GM12872 (cell line): Measurements from ENCODE around the gene FGF14.

Experiments
- TF ChIP-seq, protein P1 (sequence below): IDR thresholded peaks from 3 replicates; pipeline ENCODE4 v1.5.1; 2011; ENCODE audit warnings: low read depth, mild to moderate bottlenecking, low read length, moderate library complexity; ENCODE audit not compliant: insufficient read depth

The FGF14 gene

DNA sequence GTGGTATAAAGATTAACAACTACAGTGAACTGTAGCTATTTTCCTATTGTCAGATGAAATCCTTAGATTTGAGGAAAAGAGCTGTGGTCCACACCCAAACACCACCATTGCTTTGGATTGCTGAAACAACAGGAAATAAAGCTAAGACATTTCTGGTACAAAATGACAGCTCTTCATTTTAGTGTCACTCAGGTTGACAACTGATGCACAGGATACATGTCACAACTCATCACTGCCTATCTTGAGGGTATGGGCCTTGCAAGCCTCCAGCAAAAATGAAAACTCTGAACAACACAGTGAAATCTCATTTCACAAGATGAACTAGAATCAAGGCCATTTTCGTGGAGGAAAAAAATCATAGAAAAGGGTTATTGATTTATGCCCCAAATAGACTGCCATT is 609.7 kb downstream of the FGF14 start:
- TF ChIP-seq, protein P1, sequence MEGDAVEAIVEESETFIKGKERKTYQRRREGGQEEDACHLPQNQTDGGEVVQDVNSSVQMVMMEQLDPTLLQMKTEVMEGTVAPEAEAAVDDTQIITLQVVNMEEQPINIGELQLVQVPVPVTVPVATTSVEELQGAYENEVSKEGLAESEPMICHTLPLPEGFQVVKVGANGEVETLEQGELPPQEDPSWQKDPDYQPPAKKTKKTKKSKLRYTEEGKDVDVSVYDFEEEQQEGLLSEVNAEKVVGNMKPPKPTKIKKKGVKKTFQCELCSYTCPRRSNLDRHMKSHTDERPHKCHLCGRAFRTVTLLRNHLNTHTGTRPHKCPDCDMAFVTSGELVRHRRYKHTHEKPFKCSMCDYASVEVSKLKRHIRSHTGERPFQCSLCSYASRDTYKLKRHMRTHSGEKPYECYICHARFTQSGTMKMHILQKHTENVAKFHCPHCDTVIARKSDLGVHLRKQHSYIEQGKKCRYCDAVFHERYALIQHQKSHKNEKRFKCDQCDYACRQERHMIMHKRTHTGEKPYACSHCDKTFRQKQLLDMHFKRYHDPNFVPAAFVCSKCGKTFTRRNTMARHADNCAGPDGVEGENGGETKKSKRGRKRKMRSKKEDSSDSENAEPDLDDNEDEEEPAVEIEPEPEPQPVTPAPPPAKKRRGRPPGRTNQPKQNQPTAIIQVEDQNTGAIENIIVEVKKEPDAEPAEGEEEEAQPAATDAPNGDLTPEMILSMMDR = no peak

DNA sequence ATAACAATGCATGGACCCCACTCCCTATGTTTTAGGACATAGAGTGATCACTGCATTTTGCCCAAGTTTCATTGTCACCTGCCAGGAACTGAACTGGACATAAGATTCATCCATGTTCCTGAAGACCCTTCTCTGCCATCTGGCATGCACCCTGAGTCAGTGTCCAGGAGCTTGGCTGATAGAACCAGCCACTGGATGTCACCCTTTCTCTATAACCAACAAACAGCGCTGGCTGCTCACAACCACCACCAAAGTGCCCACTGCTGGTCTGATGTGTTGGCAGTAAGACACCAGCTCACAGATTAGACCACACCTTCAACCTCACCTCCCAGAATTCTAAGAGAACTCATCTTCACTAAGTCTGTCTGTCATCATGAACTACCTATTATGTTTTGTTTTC is 616.0 kb downstream of the FGF14 start:
- TF ChIP-seq, protein P1 = peak; percentile 38; the same call in 1 of the 3 replicates

DNA sequence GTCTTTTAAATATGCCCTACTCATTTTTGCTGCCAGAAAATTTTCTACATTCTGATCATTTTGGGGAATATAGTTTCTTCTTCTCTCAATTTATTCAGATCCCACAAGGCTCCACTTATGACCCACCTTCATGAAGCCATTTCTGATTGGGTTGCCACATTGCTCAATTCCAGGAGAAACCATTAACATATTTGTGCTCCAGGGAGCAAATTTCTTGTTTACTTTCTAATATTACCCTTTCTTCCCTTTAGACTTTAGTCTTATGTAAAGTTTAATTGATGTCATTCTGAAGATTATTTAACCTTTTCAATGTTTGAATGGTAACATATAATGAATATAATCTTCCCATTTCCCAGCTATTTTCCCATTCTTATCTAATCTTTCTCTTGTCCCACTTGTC is 617.5 kb downstream of the FGF14 start:
- TF ChIP-seq, protein P1 = no peak

DNA sequence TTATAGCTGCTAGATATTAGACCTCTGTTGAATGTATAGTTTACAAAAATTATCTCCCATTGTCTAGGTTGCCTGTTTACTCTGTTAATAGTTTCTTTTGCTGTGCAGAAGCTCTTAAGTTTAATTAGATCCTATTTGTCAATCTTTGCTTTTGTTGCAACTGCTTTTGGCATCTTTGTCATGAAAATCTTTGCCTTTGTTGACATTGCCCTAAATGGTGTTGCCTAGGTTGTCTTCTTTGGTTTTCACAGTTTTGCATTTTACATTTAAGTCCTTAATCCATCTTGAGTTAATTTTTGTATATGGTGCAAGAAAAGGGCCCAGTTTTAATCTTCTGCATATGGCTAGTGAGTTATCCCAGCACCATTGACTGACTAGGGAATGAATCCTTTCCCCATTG is 618.3 kb downstream of the FGF14 start:
- TF ChIP-seq, protein P1 = no peak

DNA sequence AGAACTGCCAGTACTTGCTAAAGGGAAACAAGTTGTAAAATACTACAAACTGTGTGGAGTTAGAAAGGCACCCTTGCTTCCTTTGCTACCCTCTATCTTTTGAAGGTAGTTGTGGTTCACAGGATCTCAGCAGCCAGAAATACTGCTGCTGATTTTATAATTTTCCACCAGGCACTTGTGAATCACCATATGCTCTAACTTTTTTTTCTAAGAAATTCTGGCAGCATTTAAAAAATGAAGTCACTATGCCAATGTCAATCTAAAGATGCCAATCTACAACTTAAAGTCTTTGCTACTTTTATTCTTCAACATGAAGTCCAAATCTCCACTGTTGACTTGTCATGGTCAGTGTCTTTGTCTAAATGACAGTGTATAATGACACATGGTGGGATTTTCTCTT is 621.6 kb downstream of the FGF14 start:
- TF ChIP-seq, protein P1 = no peak

DNA sequence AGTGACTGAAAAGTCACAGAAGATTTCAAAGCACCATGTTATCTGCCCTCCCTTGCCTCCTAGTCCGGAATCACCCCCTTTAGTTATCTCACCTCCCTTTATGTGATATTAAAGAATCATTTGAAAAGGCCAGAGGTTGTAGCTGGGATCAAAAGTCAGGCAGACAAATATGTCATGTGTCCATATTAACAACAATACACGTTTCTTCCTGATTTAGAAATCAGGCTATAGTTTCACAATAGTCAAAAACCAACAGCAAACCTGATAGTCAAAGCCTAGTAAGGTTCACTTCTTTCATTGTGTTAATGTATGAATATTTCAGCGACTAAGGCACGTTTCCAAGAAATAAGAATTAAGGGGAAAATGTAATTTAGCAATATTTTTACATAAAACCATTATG is 622.7 kb downstream of the FGF14 start:
- TF ChIP-seq, protein P1 = no peak

DNA sequence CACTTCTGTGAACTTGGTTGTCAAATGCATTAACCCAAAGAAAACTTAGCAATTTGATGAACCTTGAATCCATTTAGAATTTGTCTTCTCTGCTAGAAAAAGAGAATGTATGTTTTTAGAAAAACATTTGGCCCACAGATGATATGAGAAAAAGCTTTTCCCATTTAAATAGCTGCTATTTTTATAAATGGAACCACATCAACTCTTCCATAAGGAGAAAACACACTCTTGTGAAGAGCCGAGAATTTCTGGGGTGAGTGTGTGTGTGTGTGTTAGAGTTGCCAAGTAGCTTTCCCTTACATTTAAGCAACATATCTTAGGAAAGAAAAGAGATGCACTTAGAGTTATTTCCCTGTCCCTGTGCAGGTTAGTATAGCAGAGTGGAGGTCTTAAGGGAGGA is 626.6 kb downstream of the FGF14 start:
- TF ChIP-seq, protein P1 = no peak

DNA sequence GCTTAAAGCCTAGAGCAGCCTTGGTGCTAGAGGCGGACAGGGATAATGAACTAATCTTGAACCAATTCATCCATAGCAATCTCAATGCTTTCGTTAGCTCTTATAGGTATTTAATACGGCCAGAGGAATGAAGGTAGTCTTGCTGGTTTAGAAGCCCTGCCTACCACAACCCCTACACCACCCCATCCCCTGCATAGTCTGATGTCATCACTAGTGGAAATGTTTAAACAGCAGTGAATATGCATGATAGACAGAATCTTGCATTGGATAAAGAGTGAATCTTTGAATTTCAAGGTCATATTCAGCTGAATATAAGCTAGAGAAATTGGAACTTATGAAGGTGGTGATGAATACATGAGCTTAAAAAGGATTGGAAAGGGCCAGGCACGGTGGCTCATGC is 627.5 kb downstream of the FGF14 start:
- TF ChIP-seq, protein P1 = no peak
